GM12874 (cell line): ENCODE results near the gene PLA2G4A.

Source experiments
- TF ChIP-seq, protein P1 (sequence below): IDR thresholded peaks from 2 replicates; pipeline ENCODE4 v1.5.1; 2011; ENCODE audit warnings: low read depth, mild to moderate bottlenecking, control low read depth, low read length, moderate library complexity; ENCODE audit not compliant: insufficient read depth

The PLA2G4A gene

DNA sequence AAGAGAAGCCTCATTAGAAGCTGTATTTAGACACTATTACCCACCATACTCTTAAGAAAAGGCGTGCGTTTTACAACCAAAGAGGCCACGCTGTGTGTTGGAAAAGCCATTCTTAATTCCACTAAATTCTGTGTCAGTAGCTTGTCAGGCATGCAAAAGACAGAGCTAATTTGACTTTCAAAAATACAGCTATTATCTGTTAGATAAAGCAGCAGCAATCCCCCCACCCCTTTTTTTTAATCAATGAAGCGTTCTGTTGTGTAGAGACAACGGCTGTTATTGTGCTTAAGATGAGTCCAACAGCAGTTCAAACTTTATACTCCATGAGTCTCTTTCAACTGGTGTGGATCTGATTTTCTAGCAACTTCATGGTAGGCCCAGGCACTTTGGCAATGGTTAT is 43.5 kb downstream of the PLA2G4A start:
- TF ChIP-seq, protein P1, sequence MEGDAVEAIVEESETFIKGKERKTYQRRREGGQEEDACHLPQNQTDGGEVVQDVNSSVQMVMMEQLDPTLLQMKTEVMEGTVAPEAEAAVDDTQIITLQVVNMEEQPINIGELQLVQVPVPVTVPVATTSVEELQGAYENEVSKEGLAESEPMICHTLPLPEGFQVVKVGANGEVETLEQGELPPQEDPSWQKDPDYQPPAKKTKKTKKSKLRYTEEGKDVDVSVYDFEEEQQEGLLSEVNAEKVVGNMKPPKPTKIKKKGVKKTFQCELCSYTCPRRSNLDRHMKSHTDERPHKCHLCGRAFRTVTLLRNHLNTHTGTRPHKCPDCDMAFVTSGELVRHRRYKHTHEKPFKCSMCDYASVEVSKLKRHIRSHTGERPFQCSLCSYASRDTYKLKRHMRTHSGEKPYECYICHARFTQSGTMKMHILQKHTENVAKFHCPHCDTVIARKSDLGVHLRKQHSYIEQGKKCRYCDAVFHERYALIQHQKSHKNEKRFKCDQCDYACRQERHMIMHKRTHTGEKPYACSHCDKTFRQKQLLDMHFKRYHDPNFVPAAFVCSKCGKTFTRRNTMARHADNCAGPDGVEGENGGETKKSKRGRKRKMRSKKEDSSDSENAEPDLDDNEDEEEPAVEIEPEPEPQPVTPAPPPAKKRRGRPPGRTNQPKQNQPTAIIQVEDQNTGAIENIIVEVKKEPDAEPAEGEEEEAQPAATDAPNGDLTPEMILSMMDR, result no peak

DNA sequence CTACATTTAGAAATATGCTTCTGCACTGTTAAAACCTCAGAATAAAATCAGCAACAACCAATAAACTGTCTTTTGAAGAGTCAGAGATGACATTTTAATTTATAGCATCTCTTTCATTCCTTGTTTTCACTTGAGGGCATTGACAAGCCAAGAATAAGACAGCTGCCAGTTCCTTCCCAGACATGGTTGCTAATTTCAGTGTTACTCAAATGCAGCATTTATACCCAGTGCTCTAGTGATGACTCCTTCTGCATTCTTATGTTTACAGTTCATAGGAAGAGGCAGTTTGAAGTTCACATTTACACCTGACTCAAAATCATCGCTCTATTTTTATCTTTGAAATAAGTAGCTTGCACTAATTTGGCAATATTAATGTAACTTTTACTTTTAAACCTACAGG is 44.9 kb downstream of the PLA2G4A start:
- TF ChIP-seq, protein P1, result no peak

DNA sequence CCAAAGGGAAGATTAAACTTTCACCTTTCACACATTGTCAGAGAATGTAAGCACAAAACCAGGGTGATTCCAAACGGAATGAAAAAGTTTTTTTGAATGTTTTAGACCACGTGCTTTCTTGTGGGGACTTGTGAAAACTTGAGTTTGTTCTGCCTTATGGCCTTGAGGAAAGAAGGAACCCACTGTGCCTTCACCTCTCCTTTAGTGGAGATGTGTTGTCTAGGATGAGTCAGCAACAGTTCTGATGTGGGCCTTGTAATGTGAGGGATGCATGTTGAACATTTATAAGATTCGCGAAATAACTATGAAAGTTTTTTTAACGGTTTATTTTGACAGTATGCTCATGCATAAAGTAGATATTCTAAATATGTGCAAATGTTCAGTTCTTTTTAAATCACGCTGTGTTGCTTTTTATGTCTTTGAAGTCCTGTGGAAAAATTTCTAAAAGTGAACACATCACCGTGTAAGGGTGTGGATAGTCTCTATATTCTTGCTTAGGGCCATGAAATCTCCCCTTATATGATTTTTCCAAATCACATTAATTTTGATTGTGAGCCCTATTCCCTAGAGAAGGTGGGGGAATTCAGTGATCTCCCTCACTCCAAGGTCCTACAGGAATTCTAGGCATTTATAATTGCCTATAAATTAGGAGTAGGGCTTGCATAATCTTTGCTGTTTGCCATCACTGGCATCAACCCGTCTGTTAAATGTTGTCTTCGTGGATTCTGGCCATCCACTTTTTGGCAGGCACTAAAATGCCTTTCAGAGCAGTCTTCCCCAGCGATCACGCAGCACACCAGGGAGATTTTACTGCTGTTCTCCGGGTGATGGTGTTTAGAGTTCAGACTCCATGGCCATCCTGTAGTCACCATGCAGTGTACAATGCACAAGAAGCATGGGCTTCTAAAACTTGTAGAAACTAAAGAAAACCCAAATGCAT is 47.4 kb downstream of the PLA2G4A start:
- TF ChIP-seq, protein P1, result no peak

DNA sequence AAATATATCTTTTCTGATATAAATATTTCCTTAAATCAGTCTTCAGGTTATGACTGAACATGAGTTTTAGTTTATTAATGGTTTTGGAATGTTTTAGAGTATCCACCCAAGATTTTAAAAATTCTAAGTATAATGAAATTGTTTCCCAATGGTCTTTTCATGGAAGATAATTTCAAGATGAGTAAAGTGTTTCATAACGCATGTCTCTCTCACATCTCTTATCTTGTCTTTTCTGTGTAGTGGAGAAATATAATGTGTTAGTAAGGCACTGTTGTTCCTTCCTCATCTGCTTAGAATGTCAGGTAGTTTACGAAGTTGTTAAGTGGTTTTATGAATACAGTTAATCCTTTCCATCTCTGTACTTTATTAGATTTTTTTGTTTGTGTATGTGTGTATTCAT is 49.6 kb downstream of the PLA2G4A start:
- TF ChIP-seq, protein P1, result no peak

DNA sequence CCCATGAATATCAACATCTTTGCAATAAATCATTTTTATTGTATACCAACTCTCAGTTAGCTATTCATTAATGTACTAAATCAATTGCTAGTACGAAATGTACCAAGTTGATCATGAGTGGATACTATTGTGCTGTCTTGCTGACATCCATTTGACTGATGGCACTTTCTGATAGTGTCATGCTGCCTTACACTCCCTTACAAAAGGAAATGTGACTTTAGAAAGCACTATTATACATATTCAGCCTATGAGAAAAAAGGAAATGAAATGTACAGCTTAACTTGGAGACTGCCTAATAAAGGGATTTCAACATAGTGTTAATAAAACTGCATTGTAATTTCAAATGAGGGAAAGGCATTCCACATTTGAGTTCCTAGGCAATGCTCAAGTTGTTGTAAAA is 52.2 kb downstream of the PLA2G4A start:
- TF ChIP-seq, protein P1, result no peak

DNA sequence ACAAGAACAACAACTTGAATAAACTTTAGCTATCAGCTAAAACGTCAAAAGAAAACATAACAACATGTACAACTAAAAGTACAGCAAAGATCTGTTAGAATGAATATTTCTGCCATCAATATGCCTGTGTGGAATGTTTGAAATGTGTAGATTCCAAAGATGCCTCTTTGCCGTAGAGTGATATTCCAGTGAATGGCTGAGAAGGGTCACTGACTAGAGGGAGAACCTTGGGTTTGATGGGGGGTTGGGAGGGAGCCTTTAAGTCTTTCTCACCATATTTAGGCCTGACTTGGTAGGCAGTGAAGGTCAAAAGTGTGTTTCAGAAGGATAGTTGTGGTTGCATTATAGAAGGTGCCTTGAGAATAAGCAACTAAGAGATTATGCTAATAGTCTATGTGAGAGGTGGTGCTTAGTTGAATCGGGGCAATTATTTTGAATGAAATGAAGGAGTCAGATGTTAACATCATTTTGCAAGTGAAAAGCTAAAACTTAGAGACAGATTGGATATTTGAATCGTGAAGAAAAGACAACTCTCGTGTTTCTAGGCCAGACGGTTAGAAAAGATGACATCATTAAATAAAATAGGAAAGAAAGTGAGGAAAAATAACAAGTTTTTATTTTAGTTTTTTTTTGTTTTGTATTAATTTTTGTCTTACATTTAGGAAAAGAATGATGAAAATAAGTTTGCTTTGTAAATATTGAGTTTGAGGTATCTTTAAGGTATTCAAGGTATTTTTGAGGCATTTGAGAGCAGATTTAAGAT is 53.8 kb downstream of the PLA2G4A start:
- TF ChIP-seq, protein P1, result no peak

DNA sequence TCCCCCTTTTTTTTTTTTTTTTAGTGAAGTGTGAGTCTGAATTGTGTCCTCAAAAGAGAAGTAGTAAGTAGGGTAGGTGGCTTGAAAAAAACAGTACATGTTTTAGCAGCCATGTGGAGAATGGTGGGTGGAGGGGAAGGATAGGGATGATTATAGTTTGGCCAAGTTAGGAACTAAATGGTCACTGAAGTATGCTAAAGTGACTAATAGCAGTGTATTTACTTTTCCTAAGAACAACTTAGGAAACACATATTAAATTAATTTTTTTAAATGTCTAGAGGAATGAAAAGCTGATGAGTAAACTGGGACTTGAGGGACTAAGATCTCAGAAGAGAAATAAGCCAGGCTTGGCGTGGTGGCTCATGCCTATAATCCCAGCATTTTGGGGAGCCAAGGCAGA is 55.5 kb downstream of the PLA2G4A start:
- TF ChIP-seq, protein P1, result no peak
